ENCODE data around the gene ADRA2C. TPM values are rescaled to one million over a fixed set of nuclear protein-coding genes. Genes with fewer than 3 reads are reported as not detected.

Gene ADRA2C
- total RNA-seq, 1 experiment from 2014 or later = 8.6 TPM

DNA sequence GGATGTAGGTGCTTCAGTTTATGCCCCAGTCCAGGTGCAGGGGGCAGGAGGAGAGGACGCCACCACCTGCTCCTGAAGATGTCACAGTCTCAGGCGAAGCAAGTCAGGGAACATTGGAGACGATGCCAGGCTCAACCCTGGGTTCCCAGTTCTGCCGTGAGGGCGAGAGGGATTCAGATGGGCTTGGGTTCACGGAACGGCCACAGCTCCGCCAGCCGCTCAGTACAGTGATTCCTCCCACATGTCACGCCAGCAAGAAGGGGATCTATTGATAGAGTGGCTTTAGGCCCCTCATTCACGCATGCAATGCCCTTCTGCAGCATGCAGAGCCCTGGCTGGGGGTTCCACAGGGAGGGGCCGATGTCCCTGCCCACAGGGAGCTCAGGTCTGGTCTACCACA is 34.2 kb downstream of the ADRA2C start:
- H3K27ac Mint-ChIP-seq = no peak overlapping the region; a peak in 1 of 7 replicates

More for the DNA sequence above, 34.2 kb downstream of the ADRA2C start:
- Histone ChIP-seq H2BK120ac (ENCODE audit: low read depth, low read length, poor library complexity, severe bottlenecking) (no peak overlapping the region), H2BK15ac (ENCODE audit: low read depth, low read length) (no peak overlapping the region), H2AFZ (ENCODE audit: low read length) (no peak overlapping the region), H3K4me2 (ENCODE audit: insufficient read depth, insufficient read length, low read length) (no peak overlapping the region), H3K9ac (ENCODE audit: extremely low read depth, insufficient read length, low read length) (no peak overlapping the region), H4K8ac (replicated peaks; ENCODE audit: insufficient read length, low read depth, low read length) (no peak overlapping the region), H2BK5ac (ENCODE audit: insufficient read length, low read length) (no peak overlapping the region), H3K14ac (ENCODE audit: insufficient read depth, low read length) (no peak overlapping the region), H3K9me3 (ENCODE audit: control insufficient read depth, low read depth, low read length) (no peaks in the 10 kb centered on the region), H3K23ac (ENCODE audit: insufficient read length, low read depth, low read length) (no peak overlapping the region), H3K27ac (ENCODE audit: insufficient read length, low read depth, low read length) (no peak overlapping the region), H3K18ac (ENCODE audit: insufficient read length, low read depth, low read length) (no peak overlapping the region), H4K91ac (ENCODE audit: insufficient read length, low read depth, low read length) (no peak overlapping the region), H3K27me3 (ENCODE audit: insufficient read depth, low read length) (no peaks in the 10 kb centered on the region), H3K4me1 (ENCODE audit: insufficient read depth, low read length) (peaks cover 8% of the 10 kb centered on the region; the same call in 1 of the 2 replicates), H2AK5ac (ENCODE audit: insufficient read length, low read length) (no peak overlapping the region), H2BK12ac (ENCODE audit: insufficient read length, low read depth, low read length) (no peak overlapping the region), H4K20me1 (ENCODE audit: control insufficient read depth, insufficient read depth, insufficient read length) (no peaks in the 10 kb centered on the region), H2BK20ac (ENCODE audit: low read depth, low read length, poor library complexity, severe bottlenecking) (no peak overlapping the region), H3T11ph (ENCODE audit: low read length) (no peak overlapping the region), H4K5ac (ENCODE audit: insufficient read length, low read depth, low read length) (no peak overlapping the region), H3K4ac (ENCODE audit: low read depth, low read length) (no peak overlapping the region), H3K23me2 (ENCODE audit: insufficient read length, low read depth, low read length, poor library complexity, severe bottlenecking) (no peaks in the 10 kb centered on the region), H3K56ac (ENCODE audit: insufficient read length, low read depth, low read length) (no peak overlapping the region), H3K79me2 (ENCODE audit: insufficient read depth, low read length) (no peaks in the 10 kb centered on the region), H3K79me1 (ENCODE audit: insufficient read depth, low read depth, low read length, poor library complexity, severe bottlenecking) (no peaks in the 10 kb centered on the region)
- Mint-ChIP-seq H3K4me3 (peak overlapping the region in 1 of 2 experiments; percentile 23; a peak in 1 of 5 replicates), H3K27me3 (ENCODE audit: low read depth) (peaks cover 21% of the 10 kb centered on the region), H3K36me3 (ENCODE audit: insufficient read depth in 1 of 3, low read depth in 3 of 3) (peaks cover 0 to 10% (median 4%) of the 10 kb centered on the region in 3 experiments; a peak in 3 of 7 replicates), H3K9me3 (peaks cover 15 to 17% of the 10 kb centered on the region in 2 experiments), H3K4me1 (peaks cover 30 to 38% of the 10 kb centered on the region in 2 experiments)
- TF ChIP-seq, protein P1, sequence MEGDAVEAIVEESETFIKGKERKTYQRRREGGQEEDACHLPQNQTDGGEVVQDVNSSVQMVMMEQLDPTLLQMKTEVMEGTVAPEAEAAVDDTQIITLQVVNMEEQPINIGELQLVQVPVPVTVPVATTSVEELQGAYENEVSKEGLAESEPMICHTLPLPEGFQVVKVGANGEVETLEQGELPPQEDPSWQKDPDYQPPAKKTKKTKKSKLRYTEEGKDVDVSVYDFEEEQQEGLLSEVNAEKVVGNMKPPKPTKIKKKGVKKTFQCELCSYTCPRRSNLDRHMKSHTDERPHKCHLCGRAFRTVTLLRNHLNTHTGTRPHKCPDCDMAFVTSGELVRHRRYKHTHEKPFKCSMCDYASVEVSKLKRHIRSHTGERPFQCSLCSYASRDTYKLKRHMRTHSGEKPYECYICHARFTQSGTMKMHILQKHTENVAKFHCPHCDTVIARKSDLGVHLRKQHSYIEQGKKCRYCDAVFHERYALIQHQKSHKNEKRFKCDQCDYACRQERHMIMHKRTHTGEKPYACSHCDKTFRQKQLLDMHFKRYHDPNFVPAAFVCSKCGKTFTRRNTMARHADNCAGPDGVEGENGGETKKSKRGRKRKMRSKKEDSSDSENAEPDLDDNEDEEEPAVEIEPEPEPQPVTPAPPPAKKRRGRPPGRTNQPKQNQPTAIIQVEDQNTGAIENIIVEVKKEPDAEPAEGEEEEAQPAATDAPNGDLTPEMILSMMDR (conservative IDR thresholded peaks at IDR 0.05) = no peak
- DNase-seq = no peak
- no CpG with 5 or more reads among the region's 12 CpGs for WGBS (ENCODE audit: extremely low coverage, insufficient read length, low lambda C conversion rate)

Data from H9 (cell line).